Dermis blood vessel endothelial cell (primary cell): ENCODE measurements around the gene UNC79. TPM values are rescaled to one million over a fixed set of nuclear protein-coding genes. Genes with fewer than 3 reads are reported as not detected.
"Not testable (repeated sequence)": the region's sequence is repeated elsewhere in the genome, so short reads cannot be mapped to it uniquely, and the experiment has no call there.

Source experiments
- DNase-seq: peaks from one replicate; pipeline ENCODE4 v3.0.0; 2010
- total RNA-seq: library from RNA; depleted of rRNA; stranded (reverse); fragments of >200 nt; gene quantifications from 2 replicates; pipeline ENCODE4 v1.2.3, GENCODE V29; 2014

The UNC79 gene
- total RNA-seq, 1 donor from 2014 or later, result not detected

- no peak for DNase-seq
Measured at GRCh38 chr14:93496856-93497741, 66.4 kb downstream of the UNC79 start.

- no peak for DNase-seq
Measured at GRCh38 chr14:93510056-93510455, 79.3 kb downstream of the UNC79 start.

GRCh38 chr14:93511001-93511400 is 80.3 kb downstream of the UNC79 start:
- DNase-seq, result no peak

GRCh38 chr14:93520053-93520607 is 89.4 kb downstream of the UNC79 start:
- no peak for DNase-seq

GRCh38 chr14:93522221-93522620 is 91.5 kb downstream of the UNC79 start:
- DNase-seq, result no peak

- not testable (repeated sequence) for DNase-seq
Measured at GRCh38 chr14:93525216-93525615, 94.5 kb downstream of the UNC79 start.

- no peak for DNase-seq
Measured at GRCh38 chr14:93525696-93526451, 95.1 kb downstream of the UNC79 start.

- no peak for DNase-seq
Measured at GRCh38 chr14:93527203-93527607, 96.5 kb downstream of the UNC79 start.

- no peak for DNase-seq
Measured at GRCh38 chr14:93528884-93529558, 98.3 kb downstream of the UNC79 start.

GRCh38 chr14:93531644-93532043 is 100.9 kb downstream of the UNC79 start:
- DNase-seq, result no peak

GRCh38 chr14:93532541-93532940 is 101.8 kb downstream of the UNC79 start:
- no peak for DNase-seq

- DNase-seq, result no peak
Measured at GRCh38 chr14:93533437-93533836, 102.7 kb downstream of the UNC79 start.

GRCh38 chr14:93533842-93534241 is 103.1 kb downstream of the UNC79 start:
- DNase-seq, result no peak

- DNase-seq, result no peak
Measured at GRCh38 chr14:93535537-93535936, 104.8 kb downstream of the UNC79 start.

- peak; percentile 32 for DNase-seq
Measured at GRCh38 chr14:93536945-93537344, 106.2 kb downstream of the UNC79 start.

- no peak for DNase-seq
Measured at GRCh38 chr14:93537951-93538350, 107.2 kb downstream of the UNC79 start.

- DNase-seq, result peak; percentile 10
Measured at GRCh38 chr14:93538413-93538812, 107.7 kb downstream of the UNC79 start.

GRCh38 chr14:93540235-93540634 is 109.5 kb downstream of the UNC79 start:
- DNase-seq, result no peak

GRCh38 chr14:93543766-93544165 is 113.0 kb downstream of the UNC79 start:
- peak; percentile 44 for DNase-seq

- no peak for DNase-seq
Measured at GRCh38 chr14:93544212-93544611, 113.5 kb downstream of the UNC79 start.

- no peak for DNase-seq
Measured at GRCh38 chr14:93546642-93547041, 115.9 kb downstream of the UNC79 start.

GRCh38 chr14:93548102-93548843 is 117.5 kb downstream of the UNC79 start:
- no peak for DNase-seq
